ENCODE measurements around the gene ULK1.

The ULK1 gene

DNA sequence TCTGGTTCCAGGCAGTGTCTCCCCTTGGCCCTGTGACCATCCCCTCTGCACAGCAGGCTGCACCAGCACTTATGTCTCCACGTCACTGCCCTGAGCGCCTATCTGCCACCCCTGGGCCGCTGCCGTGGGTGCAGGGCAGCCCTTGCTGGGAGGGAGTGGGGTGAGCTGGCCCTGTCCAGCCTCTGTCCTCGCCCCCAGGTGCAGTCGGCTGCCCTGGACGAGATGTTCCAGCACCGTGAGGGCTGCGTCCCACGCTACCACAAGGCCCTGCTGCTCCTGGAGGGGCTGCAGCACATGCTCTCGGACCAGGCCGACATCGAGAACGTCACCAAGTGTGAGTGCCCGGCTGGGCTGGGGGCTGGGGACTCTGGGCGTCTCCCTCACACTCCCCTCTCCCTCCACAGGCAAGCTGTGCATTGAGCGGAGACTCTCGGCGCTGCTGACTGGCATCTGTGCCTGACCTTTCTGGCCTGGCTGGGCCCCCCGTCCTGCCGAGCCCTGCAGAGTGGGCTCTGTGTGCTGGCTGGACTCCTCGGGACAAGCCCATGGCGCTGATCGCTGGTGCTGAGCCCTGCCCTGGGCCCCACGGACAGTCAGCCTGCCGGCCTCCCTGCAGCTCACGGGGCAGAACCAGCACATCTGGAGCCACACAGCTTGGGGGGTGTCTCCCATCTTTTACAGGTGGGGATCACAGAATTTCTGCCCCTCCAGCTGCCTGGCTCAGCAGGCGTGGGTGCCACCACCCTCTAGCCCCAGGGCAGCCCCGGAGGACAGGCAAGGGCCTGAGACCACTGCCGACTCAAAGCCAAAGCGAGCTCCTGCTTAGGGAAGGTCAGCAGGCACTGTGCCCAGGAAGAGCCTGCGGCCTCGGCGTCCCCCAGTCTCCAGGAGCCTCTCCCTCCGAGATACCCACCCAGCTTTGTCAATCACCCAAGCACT, 26.7 kb downstream of the ULK1 start:
- DNase-seq = no peak

DNA sequence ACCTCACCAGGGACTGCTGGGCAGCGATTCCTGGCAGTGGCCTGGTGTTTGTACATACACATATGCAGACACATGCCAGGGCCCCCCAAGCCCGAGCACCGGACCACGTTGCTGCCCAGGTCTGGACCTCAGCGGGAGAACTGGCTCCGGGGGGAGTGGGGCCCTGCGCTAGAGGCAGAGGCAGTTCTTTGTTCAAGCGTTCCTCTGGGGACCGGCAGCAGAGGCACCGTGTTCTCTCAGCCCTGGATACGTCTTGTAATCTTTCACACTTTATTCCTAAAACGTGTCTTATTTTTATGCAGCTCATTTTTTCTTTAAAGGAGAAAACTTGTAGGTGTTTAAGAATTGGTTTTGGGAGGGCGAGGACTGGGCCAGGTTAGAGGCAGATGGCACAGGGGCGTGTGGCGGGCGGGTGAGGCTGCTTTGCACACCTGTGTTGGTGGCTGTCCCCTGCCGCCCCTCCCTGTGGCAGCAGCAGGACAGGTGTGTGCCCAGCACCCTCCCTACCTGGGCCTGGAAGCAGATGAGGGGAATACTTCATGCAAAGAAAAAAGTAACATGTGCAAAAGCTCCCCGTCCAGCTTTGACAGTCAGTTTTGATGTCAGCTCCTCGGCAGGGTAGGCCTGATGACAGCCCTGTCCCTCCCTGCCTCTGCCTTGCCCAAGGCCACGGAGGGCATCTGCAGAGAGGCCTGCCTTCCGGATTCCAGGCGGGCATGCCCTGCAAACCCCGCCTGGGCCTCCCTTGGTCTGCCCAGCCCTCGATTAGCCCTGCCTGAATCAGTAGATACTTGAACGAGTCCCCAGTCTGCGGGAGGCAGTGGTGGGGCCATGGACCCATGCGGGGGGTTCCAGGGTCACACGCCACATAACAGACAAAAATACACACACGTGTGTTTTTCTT, 27.7 kb downstream of the ULK1 start:
- no peak for DNase-seq

DNA sequence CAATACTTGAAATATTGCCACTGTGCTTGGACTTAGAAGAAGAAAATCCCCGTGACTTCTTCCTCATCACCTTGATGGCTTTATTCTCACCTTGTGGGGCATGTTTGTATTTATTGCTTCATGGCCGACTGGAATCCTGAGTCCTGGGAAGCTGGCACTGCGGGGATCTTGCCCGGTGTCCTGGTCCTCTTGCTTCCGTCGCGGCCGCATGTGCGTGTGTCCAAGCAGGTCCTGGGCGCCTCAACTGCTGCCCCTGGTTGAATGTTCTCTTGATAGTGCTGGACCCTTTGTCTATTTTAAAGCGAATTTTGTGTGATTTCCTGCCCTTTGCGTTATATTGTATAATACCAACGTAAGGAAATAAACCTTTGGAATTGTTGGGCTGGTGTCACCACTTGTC, 28.4 kb downstream of the ULK1 start:
- DNase-seq = no peak

DNA sequence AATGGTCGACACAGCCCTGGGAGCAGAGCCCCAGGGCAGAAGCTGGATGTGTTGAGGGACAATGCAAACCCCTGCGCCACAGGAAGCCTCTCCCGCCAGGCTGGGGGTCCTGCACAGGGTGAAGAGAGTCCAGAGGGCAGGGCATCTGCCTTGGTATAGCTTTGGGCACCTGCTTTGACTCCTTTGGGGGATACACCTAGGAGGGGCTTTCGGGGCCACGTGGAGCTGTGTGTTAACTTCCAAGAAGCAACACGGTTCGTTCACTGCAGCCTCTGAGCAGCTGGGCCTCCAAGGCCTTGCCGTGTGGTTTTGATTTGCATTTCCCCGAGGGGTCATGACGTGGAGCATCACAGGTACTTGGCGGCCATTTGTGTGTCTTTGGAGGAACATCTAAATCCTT, 28.8 kb downstream of the ULK1 start:
- no peak for DNase-seq

DNA sequence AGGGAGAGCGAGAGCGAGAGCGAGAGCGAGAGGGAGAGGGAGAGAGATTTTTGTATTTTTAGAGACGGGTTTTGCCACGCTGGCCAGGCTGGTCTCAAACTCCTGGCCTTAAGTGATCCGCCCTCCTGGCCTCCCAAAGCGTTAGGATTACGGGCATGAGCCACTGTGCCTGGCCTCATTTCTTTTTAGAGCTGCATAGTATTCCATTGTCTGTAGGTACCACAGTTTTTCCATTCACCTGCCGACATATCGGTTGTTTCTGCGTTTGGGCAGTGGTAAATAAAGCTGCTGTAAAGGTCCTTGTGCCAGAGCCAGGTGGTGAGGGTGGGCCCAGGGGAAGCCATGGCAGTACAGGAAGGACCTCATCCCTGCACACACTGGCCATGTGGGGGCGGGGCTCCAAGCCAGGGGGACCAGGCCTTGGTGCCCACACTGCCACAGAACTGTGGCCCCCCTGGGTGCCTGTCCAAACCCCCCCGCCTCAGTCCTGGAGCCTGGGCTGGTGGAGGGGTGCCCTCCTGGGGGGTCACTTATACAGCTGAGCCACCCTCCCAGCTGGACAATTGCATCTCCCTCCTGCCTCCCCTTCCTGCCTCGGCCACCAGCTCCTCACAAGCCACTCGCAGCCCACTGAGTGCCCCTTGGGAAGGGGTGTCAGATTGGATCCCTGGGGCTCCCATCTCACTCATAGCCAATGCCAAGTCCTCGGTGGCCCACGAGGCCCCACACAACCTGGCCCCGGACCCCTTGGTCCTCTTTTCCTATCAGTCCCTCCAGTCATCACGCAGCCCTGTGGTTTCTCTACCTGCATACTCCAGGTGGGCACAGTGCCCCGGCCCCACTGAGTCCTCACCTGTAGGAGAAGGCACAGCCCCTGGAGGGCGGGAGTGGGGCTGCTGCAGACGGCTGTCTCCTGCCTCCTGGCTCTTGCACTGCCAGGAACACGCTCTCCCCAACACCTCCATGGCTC, 33.0 kb downstream of the ULK1 start:
- no peak for DNase-seq

DNA sequence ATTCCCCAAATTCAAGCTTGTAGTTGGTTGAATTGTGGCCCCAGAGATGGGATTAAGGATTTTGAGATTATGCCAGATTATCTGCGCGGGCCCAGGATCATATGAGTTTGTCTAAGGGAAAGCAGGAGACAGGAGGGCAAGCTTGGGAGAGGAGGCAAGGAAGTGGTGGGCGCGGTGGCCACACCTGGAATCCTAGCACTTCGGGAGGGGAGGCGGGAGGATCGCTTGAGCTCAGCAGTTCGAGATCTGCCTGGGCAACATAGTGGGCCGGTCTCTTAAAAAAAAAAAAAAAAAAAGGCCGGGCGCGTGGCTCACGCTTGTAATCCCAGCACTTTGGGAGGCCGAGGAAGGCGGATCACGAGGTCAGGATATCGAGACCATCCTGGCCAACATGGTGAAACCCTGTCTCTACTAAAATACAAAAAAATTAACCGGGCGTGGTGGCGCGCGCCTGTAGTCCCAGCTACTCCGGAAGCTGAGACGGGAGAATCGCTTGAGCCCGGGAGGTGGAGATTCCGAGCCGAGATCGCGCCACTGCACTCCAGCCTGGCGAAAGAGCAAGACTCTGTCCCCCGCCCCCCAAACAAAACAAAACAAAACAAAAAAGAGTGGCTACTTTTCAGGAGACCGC, 33.8 kb downstream of the ULK1 start:
- DNase-seq = no peak

DNA sequence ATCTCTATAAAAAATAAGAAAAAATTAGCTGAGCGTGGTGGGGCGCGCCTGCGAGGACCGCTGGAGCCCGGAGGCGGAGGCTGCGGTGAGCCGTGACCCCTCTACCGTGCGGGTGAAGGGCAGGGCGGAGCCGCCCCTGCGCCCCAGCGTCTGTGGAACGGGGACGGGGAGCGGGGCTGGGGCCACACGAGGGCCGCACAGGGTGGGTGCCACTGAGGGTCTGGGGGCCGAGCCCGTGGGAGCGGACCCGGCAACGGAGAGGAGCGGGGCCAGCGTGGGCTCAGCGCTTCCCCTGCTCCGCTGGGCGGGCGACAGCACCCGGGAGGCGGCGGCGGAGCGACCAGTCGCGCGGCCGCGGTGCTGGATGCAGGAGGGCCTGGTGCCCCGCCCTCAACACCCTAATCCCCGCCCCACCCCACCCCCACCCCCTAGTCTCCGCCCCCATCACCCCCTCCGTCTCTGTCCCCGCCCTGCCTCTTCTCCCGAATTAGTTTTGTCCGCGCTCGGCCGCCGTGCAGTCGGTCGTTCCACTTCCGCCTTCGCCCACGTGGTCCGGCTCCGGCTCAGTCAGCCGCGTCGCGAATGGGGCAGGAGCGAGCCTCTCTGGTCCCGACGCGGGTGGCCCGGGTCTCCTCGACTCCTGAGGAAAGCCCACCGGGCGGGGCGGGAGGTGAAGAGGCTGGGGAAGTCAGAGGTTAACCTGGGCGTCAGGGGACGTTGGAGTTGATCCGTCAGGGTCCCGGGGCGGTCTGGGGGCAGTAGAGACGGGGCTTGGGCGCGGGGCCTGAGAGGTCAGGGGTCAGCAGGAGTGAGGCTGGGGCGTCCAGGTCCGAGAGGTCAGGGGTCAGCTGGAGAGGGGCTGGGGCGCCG, 34.5 kb downstream of the ULK1 start, which contains the start of gene PUS1:
TSS of gene PUS1 (plus strand) at position 566 of the 870 bp plus-strand sequence. CDS start 447 bp downstream, outside the sequence.
- peak; percentile 85 to 93 (median 91) for DNase-seq

DNA sequence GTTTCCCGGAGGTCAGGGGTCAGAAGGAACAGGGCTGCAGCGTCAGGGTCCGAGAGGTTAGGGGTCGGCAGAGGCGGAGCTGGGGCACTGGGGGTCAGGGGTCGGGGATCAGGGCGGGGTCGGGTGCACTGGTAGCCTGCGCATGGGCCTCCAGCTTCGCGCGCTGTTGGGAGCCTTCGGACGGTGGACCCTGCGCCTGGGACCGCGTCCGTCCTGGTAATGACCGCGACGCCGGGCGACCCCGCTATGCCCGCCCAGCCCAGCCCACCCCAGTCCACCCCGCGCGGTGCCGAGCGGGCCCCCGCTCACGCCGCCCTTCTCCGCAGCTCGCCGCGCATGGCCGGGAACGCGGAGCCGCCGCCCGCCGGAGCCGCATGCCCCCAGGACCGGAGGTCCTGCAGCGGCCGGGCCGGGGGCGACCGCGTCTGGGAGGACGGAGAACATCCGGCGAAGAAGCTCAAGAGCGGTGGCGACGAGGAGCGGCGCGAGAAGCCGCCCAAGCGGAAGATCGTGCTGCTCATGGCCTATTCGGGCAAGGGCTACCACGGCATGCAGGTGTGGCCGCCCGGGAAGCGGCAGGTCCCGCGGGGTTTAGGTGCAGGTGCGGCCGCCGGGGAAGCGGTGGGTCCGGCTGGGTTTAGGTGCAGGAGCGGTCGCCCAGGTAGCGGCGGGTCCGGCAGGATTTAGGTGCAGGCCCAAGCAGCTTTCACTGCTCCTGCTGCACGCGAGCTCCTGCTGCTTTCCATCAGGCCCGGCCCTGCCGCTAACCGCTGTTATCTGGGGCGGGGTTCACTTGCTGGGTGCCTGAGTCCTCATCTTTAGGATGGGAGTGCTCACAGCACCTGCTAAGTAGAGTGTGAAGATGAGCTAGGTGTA, 35.4 kb downstream of the ULK1 start:
- DNase-seq = peak in 2 of 5 donors; percentile 27 to 29

DNA sequence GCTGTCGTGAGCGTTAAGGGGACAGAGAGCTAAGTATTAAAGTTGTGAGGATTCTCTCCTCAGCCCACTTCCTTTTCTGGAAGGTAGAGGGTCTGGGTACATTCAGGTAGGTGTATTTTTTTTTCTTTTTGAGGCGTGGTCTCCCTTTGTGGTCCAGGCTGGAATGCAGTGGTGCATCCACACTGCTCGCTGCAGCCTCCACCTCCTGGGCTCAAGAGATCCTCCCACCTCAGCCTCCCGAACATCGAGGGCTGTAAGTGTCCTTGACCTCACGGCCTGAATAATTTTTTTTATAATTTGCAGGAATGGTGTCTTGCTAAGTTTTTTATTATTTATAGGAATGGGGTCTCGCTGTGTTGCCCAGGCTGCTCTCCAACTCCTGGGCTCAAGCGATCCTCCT, 36.1 kb downstream of the ULK1 start:
- DNase-seq = no peak

DNA sequence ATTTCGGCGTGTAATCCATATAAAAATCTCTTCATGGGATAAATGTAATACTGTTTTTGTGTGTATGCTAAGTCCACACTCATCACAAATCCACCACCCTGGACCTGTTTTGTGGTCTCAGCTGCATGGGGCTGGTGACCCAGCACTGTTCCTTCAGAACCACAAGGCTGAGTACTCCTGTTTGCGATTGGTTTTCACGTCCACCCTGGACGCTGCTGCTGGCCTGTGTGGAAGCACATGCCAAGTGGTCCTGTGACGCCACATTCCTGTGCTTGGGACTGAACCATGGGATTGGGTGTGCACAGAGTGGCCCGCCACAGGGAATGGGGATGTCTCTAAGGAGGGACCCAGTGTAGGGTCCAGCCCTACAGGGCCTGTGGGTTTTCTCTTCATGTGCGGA, 39.0 kb downstream of the ULK1 start:
- DNase-seq = no peak

DNA sequence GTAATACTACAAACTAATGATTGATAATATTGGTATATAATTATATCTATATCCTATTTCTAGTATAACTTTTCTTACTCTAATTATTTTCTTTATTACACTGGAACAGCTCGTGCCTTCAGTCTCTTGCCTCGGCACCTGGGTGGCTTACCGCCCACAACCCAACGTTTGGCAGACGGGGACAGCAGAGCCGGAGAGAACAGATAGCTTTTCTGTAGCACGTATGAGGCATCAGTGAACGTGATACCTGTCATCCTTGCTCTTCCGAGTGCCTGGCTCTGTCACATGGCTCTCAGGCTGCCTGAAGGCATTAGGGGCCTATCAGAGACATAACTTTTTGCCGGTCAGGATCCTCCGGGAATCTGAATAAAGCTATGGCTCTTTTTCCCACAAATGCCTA, 40.1 kb downstream of the ULK1 start:
- no peak for DNase-seq

DNA sequence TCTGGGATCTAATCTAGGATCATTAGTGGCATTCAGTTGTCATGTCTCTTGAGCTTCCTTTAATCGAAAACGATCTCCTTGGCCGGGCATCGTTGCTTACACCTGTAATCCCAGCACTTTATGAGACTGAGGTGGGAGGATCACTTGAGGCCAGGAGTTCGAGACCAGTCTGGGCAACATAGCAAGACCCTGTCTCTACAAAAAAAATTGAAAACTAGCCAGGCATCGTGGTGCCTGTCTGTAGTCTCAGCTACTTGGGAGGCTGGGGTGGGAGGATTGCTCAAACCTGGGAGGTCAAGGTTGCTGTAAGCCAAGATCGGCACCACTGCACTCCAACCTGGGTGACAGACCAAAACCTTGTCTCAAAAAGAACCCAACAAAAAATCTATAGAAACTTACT, 43.7 kb downstream of the ULK1 start:
- no peak for DNase-seq

DNA sequence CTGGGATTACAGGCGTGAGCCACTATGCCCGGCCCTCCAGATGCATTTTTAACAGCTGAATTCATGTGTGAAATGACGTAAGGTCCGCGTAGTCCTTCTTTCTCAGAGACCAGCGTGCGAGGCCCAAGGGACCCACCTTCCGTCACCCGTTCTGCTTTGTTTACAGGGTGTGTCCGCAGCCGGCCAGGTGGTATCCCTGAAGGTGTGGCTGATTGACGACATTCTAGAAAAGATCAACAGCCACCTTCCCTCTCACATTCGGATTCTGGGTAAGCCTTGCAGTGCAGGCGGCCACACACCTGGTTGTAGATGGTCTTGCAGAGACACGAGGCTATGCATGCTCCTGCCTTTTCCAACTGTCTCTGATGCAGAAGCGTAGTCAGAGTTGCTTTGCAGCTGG, 44.6 kb downstream of the ULK1 start:
- DNase-seq = no peak

DNA sequence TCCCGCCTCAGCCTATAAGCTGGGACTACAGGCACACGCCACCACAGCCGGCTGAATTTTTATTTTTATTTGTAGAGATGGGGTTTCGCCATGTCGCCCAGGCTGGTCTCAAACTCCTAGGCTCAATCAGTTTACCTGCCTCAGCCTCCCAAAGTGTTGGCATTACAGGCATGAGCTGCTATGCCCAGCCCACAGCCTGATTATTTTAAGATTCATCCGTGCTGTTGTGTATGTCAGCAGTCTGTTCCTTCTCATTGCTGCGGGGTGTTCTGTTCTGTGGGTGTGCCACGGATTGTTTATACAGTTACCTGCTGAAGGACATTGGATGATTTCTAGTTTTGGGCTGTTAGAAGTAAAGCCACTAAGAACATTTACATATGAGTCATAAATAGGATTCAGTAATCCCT, 45.7 kb downstream of the ULK1 start:
- DNase-seq = no peak

DNA sequence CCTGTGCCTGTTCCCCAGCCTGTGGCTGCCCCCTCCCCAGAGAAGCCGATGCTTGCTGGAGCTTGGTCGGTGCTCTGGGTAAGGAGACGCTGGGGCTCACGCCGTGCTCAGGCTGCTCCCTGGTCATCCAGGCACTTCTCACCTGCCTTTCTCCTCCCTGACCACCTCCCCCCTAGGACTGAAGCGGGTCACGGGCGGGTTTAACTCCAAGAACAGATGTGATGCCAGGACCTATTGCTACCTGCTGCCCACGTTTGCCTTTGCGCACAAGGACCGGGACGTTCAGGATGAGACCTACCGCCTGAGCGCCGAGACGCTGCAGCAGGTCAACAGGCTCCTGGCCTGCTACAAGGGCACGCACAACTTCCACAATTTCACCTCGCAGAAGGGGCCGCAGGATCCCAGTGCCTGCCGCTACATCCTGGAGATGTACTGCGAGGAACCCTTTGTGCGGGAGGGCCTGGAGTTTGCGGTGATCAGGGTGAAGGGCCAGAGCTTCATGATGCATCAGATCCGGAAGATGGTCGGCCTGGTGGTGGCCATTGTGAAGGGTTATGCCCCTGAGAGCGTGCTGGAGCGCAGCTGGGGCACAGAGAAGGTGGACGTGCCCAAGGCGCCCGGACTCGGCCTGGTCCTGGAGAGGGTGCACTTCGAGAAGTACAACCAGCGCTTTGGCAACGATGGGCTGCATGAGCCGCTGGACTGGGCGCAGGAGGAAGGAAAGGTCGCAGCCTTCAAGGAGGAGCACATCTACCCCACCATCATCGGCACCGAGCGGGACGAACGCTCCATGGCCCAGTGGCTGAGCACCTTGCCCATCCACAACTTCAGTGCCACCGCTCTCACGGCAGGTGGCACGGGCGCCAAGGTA, 46.9 kb downstream of the ULK1 start:
- DNase-seq = no peak

DNA sequence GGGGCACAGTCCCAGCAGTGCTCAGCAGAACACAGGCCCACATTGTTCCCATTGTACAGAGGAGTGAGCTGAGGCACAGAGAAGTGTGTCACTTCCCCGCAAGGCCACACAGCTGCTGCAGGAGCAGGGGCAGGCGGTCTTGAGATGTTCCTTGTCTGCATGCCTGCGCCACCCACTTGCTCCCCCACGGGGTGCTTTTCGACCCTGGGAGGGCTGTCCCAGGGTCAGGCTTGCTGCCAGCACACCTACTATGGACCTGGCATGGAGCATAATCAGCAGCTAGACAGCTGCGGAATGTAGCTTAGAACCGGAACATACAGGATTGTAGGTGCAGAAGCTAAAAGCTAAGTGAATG, 47.5 kb downstream of the ULK1 start:
- no peak for DNase-seq

DNA sequence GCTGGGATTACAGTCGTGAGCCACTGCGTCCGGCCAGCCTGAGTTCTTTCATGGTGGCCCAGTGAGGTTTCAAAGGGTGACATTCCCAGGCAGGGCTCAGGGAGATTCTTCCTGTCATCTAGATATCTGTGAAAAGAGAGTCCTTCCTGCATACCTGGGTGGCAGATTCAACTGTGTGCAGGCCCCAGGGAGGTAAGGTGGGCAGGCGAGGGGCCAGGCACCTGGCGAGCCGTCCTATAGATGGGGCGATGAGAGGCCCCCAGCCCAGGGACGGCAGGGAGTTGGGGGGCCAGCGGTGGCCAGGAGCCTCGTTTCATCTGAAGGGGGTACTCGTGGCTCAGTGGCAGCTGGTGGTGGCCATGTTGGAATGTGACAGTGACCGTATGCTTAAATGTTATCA, 48.2 kb downstream of the ULK1 start:
- no peak for DNase-seq

DNA sequence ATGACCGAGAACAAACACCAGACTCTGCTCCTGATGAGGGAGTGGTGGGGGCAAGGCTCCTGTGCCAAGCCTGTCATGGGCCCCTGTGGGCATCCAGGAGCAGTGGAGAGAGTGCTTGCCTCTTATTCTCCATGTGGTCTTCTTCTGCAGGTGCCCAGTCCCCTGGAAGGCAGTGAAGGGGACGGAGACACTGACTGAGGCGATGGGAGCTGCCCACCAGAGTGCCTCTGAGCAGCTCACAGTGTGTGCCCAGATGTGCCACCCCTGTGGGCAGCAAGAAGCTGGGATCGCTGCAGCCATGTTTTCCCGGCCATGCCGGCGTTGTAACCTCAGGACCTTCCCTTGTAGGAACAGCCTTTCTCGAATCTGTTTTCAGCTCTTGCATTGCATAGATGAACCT, 49.0 kb downstream of the ULK1 start:
- no peak for DNase-seq

DNA sequence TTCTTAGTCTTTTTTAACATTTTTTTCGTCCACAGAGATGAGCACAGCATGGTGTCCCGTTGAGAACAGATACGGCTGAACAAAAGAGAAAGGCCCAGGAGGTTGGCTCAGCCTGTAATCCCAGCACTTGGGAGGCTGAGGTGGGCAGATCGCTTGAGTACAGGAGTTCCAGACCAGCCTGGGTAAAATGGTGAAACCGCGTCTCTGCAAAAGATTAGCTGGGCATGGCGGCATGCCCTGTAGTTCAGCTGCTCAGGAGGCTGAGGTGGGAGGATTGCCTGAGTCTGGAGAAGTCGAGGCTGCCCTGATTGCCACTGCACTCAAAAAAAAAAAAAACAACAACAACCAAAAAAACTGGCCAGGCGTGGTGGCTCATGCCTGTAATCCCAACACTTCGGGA, 49.5 kb downstream of the ULK1 start:
- DNase-seq = no peak
